ENCODE measurements around the gene WNT6. TPM values are rescaled to one million over a fixed set of nuclear protein-coding genes. Genes with fewer than 3 reads are reported as not detected.

Gene WNT6
- total RNA-seq, 1 experiment from 2014 or later = 1.4 TPM

- DNase-seq (ENCODE audit: low read depth, low spot score) (no peak), ATAC-seq (no peak)
- Histone ChIP-seq H3K9ac (ENCODE audit: low read length) (no peak overlapping the region), H3K4me3 (replicated peaks in 1 of 2; ENCODE audit: low read depth in 1 of 2, low read length in 2 of 2) (no peak overlapping the region), H4K20me1 (ENCODE audit: insufficient read depth) (no peaks in the 10 kb centered on the region), H3K27ac (ENCODE audit: low read depth, low read length) (no peak overlapping the region), H2AFZ (ENCODE audit: low read depth, low read length, poor library complexity, severe bottlenecking) (no peak overlapping the region), H3K4me2 (ENCODE audit: low read length) (peak overlapping the region; percentile 92), H3K79me2 (ENCODE audit: insufficient read depth, low read length) (no peaks in the 10 kb centered on the region; the same call in 1 of the 2 replicates), H3K4me1 (ENCODE audit: control insufficient read depth in 1 of 2, insufficient read depth in 2 of 2, low read length in 2 of 2) (peaks cover 37 to 48% of the 10 kb centered on the region in 2 experiments), H3K9me3 (ENCODE audit: control insufficient read depth in 1 of 2, insufficient read depth in 1 of 2, low read depth in 1 of 2, low read length in 2 of 2) (no peaks in the 10 kb centered on the region), H3K27me3 (ENCODE audit: insufficient read depth, low read length) (no peaks in the 10 kb centered on the region), H3K9me2 (ENCODE audit: insufficient read depth) (no peaks in the 10 kb centered on the region), H3K36me3 (ENCODE audit: control insufficient read depth in 1 of 2, insufficient read depth in 2 of 2, low read length in 2 of 2) (no peaks in the 10 kb centered on the region)
- CTCF ChIA-PET = interaction anchor here (2.0 to 10.3 kb wide), 2 partner anchors 12 to 31 kb away, joined by 7 to 278 read pairs; partner anchors contain the start of gene WNT10A
- POLR2A ChIA-PET = interaction anchor here (1.7 kb wide), 1 partner anchor 110 kb away, joined by 4 read pairs; no protein-coding TSS in a partner anchor
- intact Hi-C loops (cut with micrococcal nuclease) = no loop called here
- RAD21 ChIA-PET (ENCODE audit: low non-redundant PET in 1 of 2, low total read pairs in 2 of 2, uncharacterized antibody in 2 of 2, unreplicated experiment in 2 of 2) = no interaction called here
- TF ChIP-seq, protein P1, sequence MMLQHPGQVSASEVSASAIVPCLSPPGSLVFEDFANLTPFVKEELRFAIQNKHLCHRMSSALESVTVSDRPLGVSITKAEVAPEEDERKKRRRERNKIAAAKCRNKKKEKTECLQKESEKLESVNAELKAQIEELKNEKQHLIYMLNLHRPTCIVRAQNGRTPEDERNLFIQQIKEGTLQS (IDR thresholded peaks at IDR 0.05) = no peak
- no peak for TF ChIP-seq SIN3A (IDR thresholded peaks at IDR 0.05; ENCODE audit: low read depth)
- TF ChIP-seq CBX3 (IDR thresholded peaks at IDR 0.05; ENCODE audit: low read depth) = no peak
- no peak for TF ChIP-seq POLR2A (IDR thresholded peaks at IDR 0.05; ENCODE audit: borderline replicate concordance, extremely low read depth, insufficient read depth, insufficient read length)
- no peak for TF ChIP-seq RAD21 (IDR thresholded peaks at IDR 0.05; ENCODE audit: low read depth)
- no peak for TF ChIP-seq EZH2 (IDR thresholded peaks at IDR 0.05)
- TF ChIP-seq ELF1 (IDR thresholded peaks at IDR 0.05; ENCODE audit: borderline replicate concordance, low read depth) = no peak
- TF ChIP-seq EGR1 (IDR thresholded peaks at IDR 0.05; ENCODE audit: low read depth) = no peak
- TF ChIP-seq MAX (IDR thresholded peaks at IDR 0.05) = no peak
- no peak for TF ChIP-seq YY1 (IDR thresholded peaks at IDR 0.05; ENCODE audit: extremely low read depth, insufficient replicate concordance, low read depth, low read length)
- TF ChIP-seq SRF (IDR thresholded peaks at IDR 0.05; ENCODE audit: low read depth) = no peak
- BruUV-seq (replicated peaks) = no TSS peak
Observed at GRCh38 chr2:218891275-218892135, 31.9 kb downstream of the WNT6 start.

Data from HCT116 (cell line).